ENCODE data around the gene CYP27A1.

The CYP27A1 gene

DNA sequence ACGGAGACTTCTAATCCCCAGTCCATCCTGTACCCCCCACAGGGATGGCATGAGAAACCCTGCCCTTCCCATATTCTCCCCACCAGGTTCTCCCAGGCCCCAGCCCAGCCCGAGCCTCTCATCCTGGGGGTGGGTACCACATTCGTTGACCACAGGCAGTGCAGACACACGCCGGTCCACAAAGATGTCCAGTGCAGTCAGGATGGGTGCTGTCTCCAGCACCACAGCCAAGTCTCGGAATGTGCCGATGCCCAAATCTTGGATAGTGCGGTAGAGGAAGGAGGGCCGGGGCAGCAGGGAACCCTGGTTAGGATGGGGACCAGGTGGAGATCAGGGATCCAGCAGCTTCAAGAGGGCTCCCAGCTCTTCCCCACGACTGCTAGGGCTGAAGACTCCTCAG is 44.8 kb downstream of the CYP27A1 start:
- Histone ChIP-seq H3K4me1 (ENCODE audit: control insufficient read depth, low read depth, low read length) (no peaks in the 10 kb centered on the region), H3K36me3 (ENCODE audit: control insufficient read depth, low read depth, low read length) (no peaks in the 10 kb centered on the region), H3K4me3 (ENCODE audit: low read length) (no peak overlapping the region), H3K9ac (ENCODE audit: low read length) (no peak overlapping the region), H3K27me3 (ENCODE audit: control insufficient read depth, insufficient read depth, low read length) (no peaks in the 10 kb centered on the region), H3K27ac (ENCODE audit: low read length) (no peak overlapping the region), H3K9me3 (ENCODE audit: control insufficient read depth, low read depth, low read length) (no peaks in the 10 kb centered on the region)

DNA sequence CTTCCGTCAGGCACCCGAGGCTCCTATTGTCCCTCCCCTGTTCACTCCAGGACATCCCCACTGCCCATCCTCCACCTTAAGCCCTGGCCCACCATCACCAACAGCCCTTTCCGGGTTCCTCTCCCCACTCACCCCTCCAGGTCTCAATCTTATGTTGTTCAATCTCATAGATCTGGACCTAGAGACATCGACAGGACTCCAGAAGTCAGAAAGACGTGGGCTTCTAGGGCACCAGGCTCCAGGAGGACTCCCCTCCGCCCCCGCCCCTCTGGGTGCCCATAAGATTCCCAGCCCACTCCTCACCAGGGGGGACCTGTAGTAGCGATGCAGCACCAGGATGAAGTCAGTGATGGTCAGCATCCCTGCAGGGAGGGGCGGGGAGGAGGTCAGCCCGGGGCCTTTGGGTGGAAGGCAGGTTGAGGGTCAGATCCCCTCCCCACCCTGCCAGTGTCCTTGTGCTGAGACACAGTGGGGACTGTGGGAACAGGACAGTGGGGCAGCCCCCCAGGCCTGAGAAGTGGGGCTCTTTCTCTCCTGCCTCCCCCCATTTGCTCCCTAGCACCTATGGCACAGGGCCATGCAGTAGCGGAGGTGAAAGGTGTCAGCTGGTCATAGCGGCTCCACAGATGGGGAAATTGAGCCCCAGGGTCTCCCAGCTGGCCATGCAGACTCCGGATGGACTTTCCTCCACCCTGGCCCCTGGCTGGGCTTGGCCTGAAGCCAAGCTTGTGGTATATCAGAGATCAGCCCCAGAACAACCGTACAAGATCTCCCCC is 45.9 kb downstream of the CYP27A1 start:
- Histone ChIP-seq H3K9me3 (ENCODE audit: control insufficient read depth, low read depth, low read length) (no peaks in the 10 kb centered on the region), H3K9ac (ENCODE audit: low read length) (no peak overlapping the region), H3K27ac (ENCODE audit: low read length) (no peak overlapping the region), H3K27me3 (ENCODE audit: control insufficient read depth, insufficient read depth, low read length) (no peaks in the 10 kb centered on the region), H3K4me1 (ENCODE audit: control insufficient read depth, low read depth, low read length) (no peaks in the 10 kb centered on the region), H3K4me3 (ENCODE audit: low read length) (no peak overlapping the region), H3K36me3 (ENCODE audit: control insufficient read depth, low read depth, low read length) (no peaks in the 10 kb centered on the region)

- no peak overlapping the region for H3K9ac ChIP-seq (ENCODE audit: low read length)
Observed at GRCh38 chr2:218828477-218828778, 46.5 kb downstream of the CYP27A1 start.

DNA sequence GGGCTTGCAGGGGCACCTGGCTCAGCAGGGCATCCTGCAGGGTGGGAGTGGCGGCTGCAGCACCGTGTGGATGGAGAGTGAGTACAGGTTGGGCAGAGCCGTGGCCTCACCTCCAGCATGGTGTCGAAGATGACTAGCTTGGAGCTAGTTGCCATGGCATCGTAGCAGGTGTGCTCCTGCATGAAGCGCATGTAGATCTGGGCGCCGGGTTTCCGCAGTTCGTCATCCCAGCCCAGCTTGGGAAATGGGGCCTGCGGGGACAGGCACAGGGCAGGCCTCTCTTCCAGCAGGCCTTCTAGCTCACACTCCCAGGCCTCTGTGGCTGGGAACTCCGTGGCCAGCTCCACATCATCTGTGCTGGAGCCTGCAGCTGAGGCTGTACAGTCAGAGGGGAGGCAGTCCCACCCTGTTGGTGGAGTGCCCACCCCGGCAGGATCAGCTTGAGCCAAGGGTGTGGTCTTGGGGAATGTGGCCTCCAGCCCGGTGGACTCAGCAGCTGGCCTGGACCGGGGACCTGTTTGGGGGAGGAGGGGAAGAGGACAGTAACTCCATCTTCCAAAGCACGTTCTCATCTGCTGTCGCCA is 48.0 kb downstream of the CYP27A1 start:
- Histone ChIP-seq H3K4me3 (ENCODE audit: low read length) (no peak overlapping the region), H3K27me3 (ENCODE audit: control insufficient read depth, insufficient read depth, low read length) (no peaks in the 10 kb centered on the region), H3K27ac (ENCODE audit: low read length) (no peak overlapping the region), H3K9ac (ENCODE audit: low read length) (no peak overlapping the region), H3K36me3 (ENCODE audit: control insufficient read depth, low read depth, low read length) (no peaks in the 10 kb centered on the region), H3K4me1 (ENCODE audit: control insufficient read depth, low read depth, low read length) (no peaks in the 10 kb centered on the region), H3K9me3 (ENCODE audit: control insufficient read depth, low read depth, low read length) (no peaks in the 10 kb centered on the region)

More at GRCh38 chr2:218828477-218828778, 46.5 kb downstream of the CYP27A1 start:
- Histone ChIP-seq H3K9me3 (ENCODE audit: control insufficient read depth, low read depth, low read length) (no peaks in the 10 kb centered on the region), H3K27ac (ENCODE audit: low read length) (no peak overlapping the region), H3K36me3 (ENCODE audit: control insufficient read depth, low read depth, low read length) (no peaks in the 10 kb centered on the region), H3K27me3 (ENCODE audit: control insufficient read depth, insufficient read depth, low read length) (no peaks in the 10 kb centered on the region), H3K4me3 (ENCODE audit: low read length) (no peak overlapping the region), H3K4me1 (ENCODE audit: control insufficient read depth, low read depth, low read length) (no peaks in the 10 kb centered on the region)

- Histone ChIP-seq H3K4me3 (ENCODE audit: low read length) (no peak overlapping the region), H3K27me3 (ENCODE audit: control insufficient read depth, insufficient read depth, low read length) (no peaks in the 10 kb centered on the region), H3K9ac (ENCODE audit: low read length) (no peak overlapping the region), H3K27ac (ENCODE audit: low read length) (no peak overlapping the region), H3K36me3 (ENCODE audit: control insufficient read depth, low read depth, low read length) (no peaks in the 10 kb centered on the region), H3K4me1 (ENCODE audit: control insufficient read depth, low read depth, low read length) (no peaks in the 10 kb centered on the region), H3K9me3 (ENCODE audit: control insufficient read depth, low read depth, low read length) (no peaks in the 10 kb centered on the region)
Observed at GRCh38 chr2:218830526-218831306, 48.8 kb downstream of the CYP27A1 start.

- Histone ChIP-seq H3K9me3 (ENCODE audit: control insufficient read depth, low read depth, low read length) (no peaks in the 10 kb centered on the region), H3K27ac (ENCODE audit: low read length) (no peak within 1 kb of the TSS), H3K9ac (ENCODE audit: low read length) (no peak within 1 kb of the TSS), H3K4me1 (ENCODE audit: control insufficient read depth, low read depth, low read length) (no peaks in the 10 kb centered on the region), H3K4me3 (ENCODE audit: low read length) (no peak within 1 kb of the TSS), H3K27me3 (ENCODE audit: control insufficient read depth, insufficient read depth, low read length) (no peaks in the 10 kb centered on the region), H3K36me3 (ENCODE audit: control insufficient read depth, low read depth, low read length) (no peaks in the 10 kb centered on the region)
Observed at GRCh38 chr2:218831378-218831990, 49.5 kb downstream of the CYP27A1 start, which contains the start of gene PRKAG3. Gene PRKAG3, minus strand, starts transcription at chr2:218831803.

GRCh38 chr2:218832081-218832480 is 50.1 kb downstream of the CYP27A1 start:
- Histone ChIP-seq H3K36me3 (ENCODE audit: control insufficient read depth, low read depth, low read length) (no peaks in the 10 kb centered on the region), H3K4me3 (ENCODE audit: low read length) (no peak overlapping the region), H3K27ac (ENCODE audit: low read length) (no peak overlapping the region), H3K9me3 (ENCODE audit: control insufficient read depth, low read depth, low read length) (no peaks in the 10 kb centered on the region), H3K27me3 (ENCODE audit: control insufficient read depth, insufficient read depth, low read length) (no peaks in the 10 kb centered on the region), H3K4me1 (ENCODE audit: control insufficient read depth, low read depth, low read length) (no peaks in the 10 kb centered on the region), H3K9ac (ENCODE audit: low read length) (no peak overlapping the region)

DNA sequence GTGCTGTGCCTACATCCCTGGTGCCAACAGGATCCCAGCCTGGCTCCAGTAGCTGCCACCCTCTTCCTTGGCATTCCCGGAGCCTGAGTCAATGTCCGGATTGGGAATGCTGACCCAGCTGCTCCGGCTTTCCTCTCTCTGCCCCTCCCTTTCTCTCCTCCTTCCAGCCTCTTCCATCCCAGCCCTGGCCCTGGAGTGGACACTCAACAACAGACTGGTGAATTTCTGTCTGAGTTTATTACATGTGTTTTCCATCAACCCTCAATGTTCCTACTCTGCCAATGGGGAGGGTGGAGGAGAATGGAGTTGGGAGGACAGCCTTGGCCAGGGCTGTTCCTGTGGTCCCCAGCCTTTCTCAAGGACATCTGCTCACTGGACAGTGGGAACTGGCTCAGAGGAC is 50.6 kb downstream of the CYP27A1 start:
- H3K36me3 ChIP-seq (ENCODE audit: control insufficient read depth, low read depth, low read length): no peaks in the 10 kb centered on the region
- H3K4me1 ChIP-seq (ENCODE audit: control insufficient read depth, low read depth, low read length): no peaks in the 10 kb centered on the region
- H3K9ac ChIP-seq (ENCODE audit: low read length): no peak overlapping the region
- H3K9me3 ChIP-seq (ENCODE audit: control insufficient read depth, low read depth, low read length): no peaks in the 10 kb centered on the region
- H3K4me3 ChIP-seq (ENCODE audit: low read length): no peak overlapping the region
- no peak overlapping the region for H3K27ac ChIP-seq (ENCODE audit: low read length)
- no peaks in the 10 kb centered on the region for H3K27me3 ChIP-seq (ENCODE audit: control insufficient read depth, insufficient read depth, low read length)

- no peak overlapping the region for H3K9ac ChIP-seq (ENCODE audit: low read length)
- no peak overlapping the region for H3K4me3 ChIP-seq (ENCODE audit: low read length)
- H3K4me1 ChIP-seq (ENCODE audit: control insufficient read depth, low read depth, low read length): no peaks in the 10 kb centered on the region
- no peaks in the 10 kb centered on the region for H3K9me3 ChIP-seq (ENCODE audit: control insufficient read depth, low read depth, low read length)
- H3K27ac ChIP-seq (ENCODE audit: low read length): no peak overlapping the region
- H3K36me3 ChIP-seq (ENCODE audit: control insufficient read depth, low read depth, low read length): no peaks in the 10 kb centered on the region
- H3K27me3 ChIP-seq (ENCODE audit: control insufficient read depth, insufficient read depth, low read length): no peaks in the 10 kb centered on the region
Observed at GRCh38 chr2:218833023-218833609, 51.2 kb downstream of the CYP27A1 start.

DNA sequence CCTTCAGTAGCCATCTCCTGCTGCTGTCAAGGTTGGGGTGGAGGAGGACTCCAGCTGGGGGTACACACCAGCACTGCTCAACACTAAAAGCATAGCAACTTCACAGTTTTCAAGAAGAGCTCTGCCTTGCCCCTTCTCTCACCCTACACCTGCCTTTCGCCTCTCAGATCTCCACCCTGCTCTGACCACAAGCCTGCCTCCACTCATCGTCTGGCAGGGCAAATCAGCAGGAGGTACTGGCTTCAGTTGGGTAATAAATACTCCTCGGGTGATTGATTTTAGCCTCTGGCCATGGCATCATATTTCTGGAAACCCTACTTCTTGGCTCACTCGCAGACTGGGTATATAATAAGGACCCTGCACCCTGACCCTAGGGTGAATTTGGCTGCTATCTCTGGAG is 52.7 kb downstream of the CYP27A1 start:
- Histone ChIP-seq H3K4me1 (ENCODE audit: control insufficient read depth, low read depth, low read length) (no peaks in the 10 kb centered on the region), H3K4me3 (ENCODE audit: low read length) (no peak overlapping the region), H3K27ac (ENCODE audit: low read length) (no peak overlapping the region), H3K9ac (ENCODE audit: low read length) (no peak overlapping the region), H3K36me3 (ENCODE audit: control insufficient read depth, low read depth, low read length) (no peaks in the 10 kb centered on the region), H3K9me3 (ENCODE audit: control insufficient read depth, low read depth, low read length) (no peaks in the 10 kb centered on the region), H3K27me3 (ENCODE audit: control insufficient read depth, insufficient read depth, low read length) (no peaks in the 10 kb centered on the region)

DNA sequence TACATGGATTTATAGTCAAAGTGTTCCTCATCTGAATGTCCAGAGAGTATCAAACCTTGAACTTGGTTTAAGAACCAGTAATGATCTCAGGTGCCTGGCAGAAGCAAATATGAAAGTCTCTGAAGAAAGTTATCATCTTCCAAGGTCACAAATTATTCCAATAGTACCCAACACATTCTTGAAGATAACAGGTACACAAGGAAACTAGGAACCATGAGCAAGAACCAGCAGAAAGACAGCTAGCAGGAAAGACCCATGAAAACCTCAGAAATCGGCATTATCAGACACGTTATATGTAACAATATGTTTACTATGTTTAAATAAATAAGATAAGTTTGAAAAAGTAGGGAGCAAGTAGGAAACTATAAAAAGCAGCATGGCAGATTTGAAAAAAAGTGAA is 55.5 kb downstream of the CYP27A1 start:
- no peaks in the 10 kb centered on the region for H3K27me3 ChIP-seq (ENCODE audit: control insufficient read depth, insufficient read depth, low read length)
- no peaks in the 10 kb centered on the region for H3K36me3 ChIP-seq (ENCODE audit: control insufficient read depth, low read depth, low read length)
- H3K27ac ChIP-seq (ENCODE audit: low read length): no peak overlapping the region
- H3K9ac ChIP-seq (ENCODE audit: low read length): no peak overlapping the region
- no peaks in the 10 kb centered on the region for H3K4me1 ChIP-seq (ENCODE audit: control insufficient read depth, low read depth, low read length)
- no peaks in the 10 kb centered on the region for H3K9me3 ChIP-seq (ENCODE audit: control insufficient read depth, low read depth, low read length)
- H3K4me3 ChIP-seq (ENCODE audit: low read length): no peak overlapping the region

All from iPS-18a (cell line).